GM18508 (cell line): ENCODE data around the gene ZNF362.
"Not testable (repeated sequence)": the region's sequence is repeated elsewhere in the genome, so short reads cannot be mapped to it uniquely, and the experiment has no call there.

Experiments
- ATAC-seq: cut with Tn5 transposase; IDR thresholded peaks from one replicate; pipeline ENCODE4 v1.9.1; 2021; ENCODE audit warnings: moderate number of reproducible peaks; ENCODE audit not compliant: insufficient read depth, unreplicated experiment

Gene ZNF362

DNA sequence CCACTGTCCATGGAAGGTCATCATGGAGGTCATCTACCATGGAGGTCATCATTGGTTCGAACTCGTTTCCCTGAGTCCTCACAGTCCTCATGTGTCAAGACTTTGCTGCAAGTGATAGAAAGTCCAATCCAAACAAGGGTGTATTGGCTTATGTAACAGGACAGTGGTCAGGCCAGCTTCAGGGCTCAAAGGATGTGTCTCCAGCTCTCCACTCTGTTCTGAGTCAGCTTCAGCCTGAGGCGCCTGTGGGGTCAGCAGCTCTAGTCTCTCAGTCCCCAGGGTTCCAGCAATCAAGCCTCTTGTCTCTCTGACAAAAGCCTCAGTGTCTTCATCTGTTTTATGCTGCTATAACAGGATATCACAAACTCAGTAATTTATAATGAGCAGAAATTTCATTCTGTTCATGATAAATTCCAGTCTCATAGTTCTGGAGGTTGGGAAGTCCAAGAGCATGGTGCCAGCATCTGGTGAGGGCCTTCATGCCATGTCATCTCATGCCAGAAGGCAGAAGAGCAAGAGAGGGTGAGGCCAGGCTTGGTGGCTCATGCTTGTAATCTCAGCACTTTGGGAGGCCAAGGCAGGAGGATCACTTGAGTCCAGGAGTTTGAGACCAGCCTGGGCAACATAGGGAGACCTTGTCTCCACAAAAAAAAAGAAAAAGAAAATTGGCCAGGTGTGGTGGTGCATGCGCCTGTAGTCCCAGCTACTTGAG lies 45.1 kb downstream of the ZNF362 start:
- ATAC-seq, result no peak

DNA sequence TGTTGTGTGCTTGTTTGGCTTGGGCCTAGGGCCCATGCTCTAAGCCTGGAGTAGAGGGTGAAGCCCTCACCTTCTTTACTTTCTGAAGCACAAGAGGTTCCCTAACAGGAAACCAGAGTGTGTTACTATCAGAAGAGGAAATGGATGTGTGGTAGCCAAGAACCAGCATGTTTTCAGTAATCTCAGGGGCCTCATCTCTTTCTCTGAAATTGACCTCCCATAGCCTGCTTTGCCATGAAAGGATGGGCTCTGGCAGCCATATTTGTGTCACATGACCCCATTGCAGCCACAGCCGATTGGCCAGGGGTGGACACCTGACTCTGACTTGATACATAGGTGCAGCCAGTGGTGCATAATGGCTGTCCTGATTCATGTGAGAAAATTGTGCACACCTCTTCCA lies 46.0 kb downstream of the ZNF362 start:
- ATAC-seq, result no peak

DNA sequence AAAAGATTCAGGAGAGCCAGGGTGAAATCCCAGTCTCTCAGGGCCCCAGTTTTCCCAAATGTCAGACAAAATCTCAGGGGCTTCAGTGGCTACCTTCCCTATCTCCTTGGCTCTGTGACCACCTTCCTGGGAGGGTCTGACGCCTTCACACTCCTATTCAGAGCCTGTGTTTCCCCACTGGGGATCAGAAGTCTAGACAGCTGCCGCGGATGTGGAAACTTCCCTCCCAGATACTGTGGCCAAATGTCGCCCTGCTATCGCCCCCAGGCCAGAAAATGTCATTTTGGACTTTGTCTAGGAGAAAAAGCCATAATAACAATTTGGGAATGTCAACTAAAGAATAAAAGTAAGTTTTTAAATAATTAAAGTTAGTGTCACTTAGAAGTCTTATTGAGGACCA lies 48.7 kb downstream of the ZNF362 start:
- no peak for ATAC-seq

DNA sequence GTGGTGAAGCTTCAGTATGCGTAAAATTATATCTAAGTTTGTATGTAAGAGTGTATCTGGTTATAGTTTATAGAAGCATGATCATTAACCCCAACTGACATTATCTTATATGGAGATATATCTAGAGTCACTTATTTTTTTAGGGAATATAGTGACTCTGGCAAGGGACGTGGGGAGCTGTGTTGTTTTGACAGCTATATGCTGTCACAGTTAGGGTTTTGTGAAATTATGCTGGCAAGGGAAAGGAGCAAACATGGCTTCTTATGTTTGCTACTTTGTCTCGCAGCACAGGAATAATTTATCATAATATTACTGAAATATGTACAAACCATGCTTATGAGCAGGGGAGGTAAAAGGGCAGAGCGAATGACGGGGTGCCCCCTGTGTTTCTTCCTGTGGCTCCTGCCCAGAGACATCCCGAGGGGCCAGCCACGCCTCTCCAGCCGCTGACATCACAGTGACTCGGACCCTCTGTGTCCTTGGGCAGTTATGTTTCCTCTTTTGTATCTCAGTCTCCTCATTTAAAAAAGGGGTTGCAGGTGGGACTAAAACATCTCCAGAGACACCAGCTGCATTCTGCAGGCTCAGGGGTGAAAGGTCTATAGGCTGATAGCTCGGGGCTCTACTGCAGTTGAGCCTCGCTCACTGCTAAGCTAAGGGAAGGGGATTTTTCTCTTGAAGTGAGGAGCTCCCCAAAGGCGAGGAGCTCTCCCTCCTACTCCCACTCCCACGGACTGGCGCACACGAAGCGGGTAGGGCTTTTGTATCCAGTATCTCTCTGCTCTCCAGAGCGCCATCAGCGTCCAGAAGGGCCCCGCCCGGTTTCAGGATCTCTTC lies 49.7 kb downstream of the ZNF362 start:
- no peak for ATAC-seq

DNA sequence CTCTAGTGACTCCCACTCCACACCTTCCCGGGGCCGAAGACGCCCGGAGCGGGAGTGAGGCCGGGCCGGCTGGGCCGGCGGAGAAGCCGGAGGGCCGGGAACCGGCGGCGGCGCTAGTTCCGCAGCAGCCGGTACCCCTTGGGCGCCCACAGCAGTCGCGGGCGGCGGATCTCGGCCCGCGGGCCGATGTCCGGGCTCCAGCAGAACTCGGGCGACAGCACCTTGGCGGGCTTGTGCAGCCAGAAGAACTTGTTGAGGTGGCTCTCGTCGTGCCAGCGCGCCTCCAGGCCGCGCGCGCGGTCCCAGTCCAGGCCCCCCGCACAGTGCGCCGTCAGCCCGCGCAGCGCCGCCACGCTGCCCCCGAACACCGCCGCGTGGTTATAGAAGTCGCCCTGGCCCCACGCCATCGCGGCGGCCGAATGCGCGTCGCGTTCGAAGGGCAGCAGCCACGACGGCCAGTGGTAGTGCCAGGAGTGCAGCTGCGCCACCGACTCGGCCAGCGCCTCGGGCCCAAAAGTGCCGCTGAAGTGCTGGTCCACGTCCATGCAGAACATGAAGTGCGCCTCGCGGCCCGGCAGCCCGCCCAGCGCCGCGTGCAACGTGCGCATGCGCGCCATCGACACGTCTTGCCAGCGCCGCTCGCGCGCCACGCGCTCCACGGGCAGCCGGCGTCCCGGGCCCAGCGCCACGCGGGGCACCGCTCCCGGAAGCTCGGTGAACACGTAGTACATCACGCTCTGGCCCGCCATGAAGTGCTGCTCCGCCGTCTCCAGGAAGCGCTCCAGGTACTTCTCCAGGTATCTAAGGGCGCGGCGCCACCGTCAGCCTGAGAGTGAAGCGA lies 50.6 kb downstream of the ZNF362 start:
- no peak for ATAC-seq

DNA sequence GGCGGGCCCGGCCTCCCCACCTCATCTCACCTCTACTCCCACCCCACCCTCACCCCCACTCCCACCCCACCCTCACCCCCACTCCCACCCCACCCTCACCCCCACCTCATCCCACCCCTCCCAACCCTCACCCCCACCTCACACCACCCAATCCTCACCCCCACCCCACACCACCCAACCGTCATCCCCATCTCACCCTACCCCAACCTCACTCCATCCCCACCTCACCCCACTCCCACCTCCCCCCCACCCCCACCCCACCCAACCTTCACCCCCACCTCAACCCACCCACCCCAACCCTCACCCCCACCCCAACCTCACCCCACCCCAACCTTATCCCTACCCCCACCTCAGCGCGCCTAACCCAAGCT lies 51.2 kb downstream of the ZNF362 start:
- no peak for ATAC-seq

DNA sequence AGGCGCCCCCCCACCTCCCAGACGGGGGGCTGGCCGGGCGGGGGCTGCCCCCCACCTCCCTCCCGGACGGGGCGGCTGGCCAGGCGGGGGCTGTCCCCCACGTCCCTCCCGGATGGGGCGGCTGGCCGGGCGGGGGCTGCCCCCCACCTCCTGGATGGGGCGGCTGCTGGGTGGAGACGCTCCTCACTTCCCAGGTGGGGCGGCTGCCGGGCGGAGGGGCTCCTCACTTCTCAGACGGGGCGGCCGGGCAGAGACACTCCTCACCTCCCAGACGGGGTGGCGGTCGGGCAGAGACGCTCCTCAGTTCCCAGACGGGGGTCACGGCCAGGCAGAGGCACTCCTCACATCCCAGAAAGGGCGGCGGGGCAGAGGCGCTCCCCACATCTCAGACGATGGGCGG lies 53.1 kb downstream of the ZNF362 start:
- ATAC-seq, result not testable (repeated sequence)

DNA sequence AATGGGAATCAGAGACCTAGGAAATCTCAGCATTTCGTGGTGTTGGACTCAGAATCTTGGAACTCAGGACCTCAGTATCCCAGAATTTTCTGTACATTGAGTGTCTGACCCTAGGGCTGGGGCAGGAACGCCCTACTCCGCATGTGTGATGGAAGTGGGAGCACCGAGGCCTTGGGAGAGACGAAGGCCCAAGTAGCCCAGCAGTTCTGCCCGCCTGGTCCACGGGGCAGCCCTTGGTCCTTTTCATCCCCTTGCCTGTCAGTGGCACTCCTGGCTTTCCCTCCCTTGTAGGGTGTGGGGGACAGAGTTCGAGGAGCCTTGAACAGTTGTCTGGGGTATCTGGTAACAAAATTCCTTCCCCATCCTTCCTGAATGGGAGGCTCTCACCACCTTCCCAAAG lies 54.4 kb downstream of the ZNF362 start:
- ATAC-seq, result no peak

DNA sequence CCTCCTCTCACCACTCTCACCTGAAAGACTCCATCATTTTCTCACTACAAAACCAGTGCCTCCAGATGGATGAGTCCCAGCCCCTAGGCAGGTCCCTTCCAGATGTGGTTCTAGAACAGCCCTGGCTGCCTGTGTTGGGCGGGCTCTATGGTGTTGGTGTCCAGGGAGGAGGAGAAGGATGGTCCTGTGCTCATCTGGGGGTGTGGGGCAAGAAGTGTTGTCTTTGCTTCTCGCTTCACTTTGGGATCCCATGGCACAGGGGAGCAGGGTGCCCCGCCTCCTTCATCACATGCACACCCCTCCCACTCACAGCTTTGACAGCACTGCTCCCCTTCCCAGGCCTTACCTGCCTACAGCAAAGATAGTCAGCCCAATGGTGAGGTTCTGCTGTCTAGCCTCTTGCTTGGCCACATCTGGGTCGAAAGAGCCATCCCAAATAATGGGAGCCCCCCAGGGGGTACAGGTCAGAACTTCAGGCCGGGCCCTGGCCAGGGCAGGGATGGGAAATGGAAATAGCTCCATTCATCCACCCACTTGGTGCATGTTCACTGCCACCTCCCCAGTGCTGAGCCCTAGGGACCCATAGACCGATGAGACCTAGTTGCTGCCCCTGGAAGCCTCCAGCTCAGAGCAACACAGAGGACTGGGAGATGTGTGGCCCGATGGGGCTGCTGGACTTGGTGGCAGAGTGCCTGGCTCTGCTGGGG lies 55.6 kb downstream of the ZNF362 start:
- ATAC-seq, result no peak

DNA sequence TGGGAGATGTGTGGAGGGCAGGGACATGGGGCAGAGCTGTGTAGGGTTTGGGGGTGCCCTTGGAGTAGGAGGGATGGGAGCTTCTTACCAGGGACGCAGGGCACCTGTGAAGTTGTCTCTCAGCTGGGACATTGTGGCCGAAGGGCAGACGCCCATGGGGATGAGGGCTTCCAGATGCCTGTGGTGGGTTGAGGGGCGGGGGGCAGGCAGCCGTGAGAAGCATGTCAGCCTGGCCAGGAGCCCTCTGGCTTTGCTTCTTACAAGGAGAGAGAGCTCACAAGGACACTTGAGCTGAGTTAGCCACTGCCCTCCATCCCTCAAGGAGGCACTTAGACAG lies 56.1 kb downstream of the ZNF362 start:
- ATAC-seq, result no peak

DNA sequence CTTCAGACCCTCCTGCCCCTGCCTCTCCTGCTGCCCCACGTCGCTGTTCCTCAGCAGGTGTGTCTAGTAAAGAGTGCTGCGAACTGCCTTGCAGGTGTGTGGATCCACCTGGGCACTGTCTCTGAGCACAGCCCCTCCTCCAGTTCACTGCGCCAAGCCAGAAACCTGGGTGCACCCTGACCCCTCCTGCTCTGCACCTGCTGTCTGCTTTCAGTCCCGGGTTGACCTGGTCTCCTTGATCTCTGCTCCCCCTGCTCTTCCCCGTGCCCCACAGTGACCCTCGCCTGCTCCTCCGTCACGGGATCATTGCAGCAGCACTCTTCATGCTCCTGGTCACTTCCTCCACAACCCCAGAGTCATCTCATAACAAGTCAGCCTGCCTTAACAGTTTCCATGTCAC lies 58.1 kb downstream of the ZNF362 start:
- ATAC-seq, result no peak

DNA sequence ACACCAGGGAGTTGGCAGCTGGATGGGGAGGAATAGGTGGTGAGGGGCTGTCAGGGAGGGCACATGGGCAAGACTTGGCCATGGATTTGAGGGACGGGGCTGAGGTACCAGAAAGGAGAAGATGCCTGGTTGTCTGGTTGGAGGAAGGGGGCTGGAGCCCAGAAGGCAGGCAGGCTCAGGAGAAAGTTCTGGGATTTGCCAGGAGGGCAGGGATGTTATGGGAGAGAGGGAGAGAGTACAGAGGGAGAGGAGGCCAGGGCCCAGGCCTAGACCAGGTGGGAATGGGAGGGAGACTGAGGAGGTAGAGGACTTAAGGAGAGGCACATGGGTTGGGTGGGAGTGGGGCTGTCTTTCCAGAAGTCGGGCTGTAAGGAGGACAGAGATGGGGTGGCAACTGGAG lies 60.3 kb downstream of the ZNF362 start:
- no peak for ATAC-seq

DNA sequence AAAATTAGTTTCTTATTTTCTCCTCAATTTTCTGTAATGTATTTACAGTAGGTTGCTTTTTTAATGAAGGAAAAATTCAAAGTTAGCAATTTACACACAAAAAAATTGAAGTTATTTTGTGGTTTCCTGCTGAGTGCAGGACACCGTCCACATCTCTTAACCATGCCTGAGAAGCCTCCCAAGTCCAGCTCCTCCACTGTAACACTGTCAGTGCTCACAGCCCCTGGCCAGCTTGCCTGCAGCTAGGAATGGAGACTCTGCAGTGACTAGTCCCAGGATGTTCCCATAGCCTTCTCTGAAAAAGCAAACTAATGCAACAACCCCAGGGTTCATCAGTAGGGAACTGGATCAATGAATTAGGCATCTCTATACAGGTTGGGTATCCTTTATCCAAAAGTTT lies 61.1 kb downstream of the ZNF362 start:
- no peak for ATAC-seq

DNA sequence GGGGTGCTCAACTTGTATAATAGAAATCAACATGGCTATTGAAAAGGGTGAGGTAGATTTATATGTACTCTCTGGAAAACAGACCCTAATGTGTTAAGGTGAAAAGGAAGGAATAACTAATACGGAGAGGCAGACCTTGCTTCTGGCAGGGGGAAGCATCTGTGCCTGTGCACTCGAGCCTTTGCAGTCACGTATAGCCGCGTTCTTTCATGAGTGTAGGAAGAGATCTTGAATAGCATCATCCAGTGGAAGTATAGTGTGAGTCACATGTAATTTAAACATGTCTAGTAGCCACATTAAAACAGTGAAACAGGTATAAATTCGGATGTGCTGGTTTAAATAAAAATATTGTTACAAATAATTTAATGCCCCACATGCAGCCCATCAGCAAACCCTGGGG lies 61.7 kb downstream of the ZNF362 start:
- ATAC-seq, result no peak

DNA sequence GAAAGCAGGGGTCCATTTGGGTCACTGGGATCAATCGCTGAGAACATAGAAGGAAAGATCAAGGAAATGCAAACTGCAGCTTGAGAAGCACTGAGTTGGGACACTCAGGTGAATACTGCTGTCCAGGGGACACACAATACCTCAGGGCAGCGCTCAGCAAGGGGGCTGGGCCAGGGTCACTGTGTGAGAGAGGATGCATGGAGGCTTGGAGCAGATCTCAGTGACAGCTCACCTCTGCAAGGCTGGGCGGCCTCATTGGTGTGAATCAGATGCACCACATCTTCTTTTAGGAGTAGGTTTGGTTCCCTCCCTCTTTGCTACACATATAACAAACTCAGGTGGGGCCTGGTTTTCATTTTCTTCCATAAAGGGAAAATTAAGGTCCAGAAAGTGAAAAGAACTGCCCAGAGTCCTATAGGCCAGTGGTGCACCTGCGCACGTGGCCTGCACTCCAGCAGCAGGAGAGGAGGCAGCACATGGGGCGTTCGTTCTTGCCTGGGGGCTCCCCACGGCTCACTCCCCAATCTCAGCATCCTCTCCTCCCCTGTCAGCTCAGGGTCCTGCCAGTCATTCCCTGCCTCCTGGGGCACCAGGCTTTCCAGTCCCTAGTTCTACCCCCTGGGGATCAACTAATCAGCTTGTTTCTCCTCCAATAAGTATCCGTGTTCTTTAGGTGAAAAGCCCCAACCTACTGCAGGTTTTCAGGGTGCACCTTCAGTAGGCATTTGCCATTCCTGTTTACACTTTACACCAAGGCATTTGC lies 63.1 kb downstream of the ZNF362 start:
- ATAC-seq, result no peak

DNA sequence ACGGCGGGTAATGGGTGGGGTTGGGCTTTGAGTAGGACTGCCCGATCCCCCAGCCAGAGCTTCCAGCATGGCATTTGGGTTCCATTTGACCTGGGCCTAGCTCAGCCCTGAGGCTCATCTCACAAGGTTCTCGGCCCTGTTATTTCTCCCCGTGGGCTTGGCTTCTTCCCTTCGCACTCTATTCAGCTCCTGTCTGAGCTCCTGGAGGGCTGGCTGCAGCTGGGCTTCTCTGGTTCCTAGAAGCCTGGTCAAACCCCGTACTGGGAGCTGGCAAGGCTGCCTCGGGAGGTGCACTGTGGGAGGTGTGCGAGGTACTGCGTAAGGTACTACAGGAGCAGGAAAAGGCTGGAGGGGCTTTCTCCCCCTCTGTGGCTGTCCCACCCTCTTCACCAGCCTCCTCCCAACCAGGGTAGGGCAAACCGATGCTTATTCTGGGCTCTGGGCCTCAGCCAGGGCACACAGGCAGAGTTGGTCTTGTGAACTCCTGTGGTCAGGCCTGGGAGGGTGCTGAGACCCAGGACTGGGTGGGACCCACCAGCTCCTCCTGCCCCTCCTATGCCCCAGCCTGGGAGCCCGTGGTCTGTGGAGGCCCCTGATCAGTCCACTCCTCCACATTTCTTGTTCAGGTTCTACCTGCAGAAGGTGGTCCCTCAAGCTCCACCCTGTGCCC lies 63.8 kb downstream of the ZNF362 start:
- no peak for ATAC-seq

DNA sequence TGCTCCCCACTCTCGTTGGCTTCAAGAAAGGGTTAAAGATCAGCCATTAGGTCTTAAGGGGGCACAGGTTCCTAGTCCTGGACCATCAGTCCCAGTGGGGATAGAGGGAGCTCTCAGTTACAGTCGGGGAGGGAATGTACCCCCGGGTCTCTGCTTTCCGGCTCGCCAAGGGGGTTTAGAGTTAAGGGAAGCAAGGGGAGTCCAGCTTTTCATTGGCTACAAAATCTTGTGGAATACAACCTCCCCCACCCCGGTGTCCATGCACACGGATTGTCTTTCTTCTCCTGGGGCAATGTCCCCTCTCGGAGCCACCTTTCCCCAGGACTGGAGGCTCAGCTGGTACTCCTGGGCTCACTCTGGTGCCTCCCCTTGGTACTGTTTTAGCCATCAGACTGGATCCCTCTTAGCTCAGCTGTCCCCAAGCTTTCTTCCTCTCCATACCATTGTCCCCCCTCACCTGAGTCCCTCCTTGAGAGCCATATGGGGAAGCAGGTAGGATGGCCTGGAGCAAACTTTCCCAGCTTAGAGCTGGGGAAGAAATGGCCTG lies 64.4 kb downstream of the ZNF362 start, which contains the start of gene A3GALT2:
TSS of gene A3GALT2 (minus strand) at position 480 of the 547 bp plus-strand sequence. CDS start at position 480, 0 bp downstream.
- no peak for ATAC-seq

DNA sequence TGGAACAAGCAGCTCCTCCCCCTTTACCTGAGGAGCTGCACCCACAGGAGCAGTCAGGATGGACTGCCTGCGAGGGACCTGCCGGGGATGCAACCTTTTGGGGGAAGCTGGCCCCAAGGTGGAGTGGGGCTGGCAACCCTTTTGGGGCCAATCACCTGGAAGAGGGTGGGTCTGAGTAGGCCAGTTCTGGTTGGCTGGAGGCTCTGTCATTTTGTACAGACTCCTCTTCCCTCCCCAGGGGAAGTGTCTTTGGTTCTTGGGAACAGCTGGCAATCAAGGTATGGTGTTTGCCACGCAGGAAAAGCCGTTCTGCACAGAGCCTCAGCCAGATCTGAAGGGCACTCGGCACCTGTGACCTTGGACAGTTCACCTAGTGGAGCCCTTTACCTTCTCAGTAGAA lies 64.9 kb downstream of the ZNF362 start:
- ATAC-seq, result no peak

DNA sequence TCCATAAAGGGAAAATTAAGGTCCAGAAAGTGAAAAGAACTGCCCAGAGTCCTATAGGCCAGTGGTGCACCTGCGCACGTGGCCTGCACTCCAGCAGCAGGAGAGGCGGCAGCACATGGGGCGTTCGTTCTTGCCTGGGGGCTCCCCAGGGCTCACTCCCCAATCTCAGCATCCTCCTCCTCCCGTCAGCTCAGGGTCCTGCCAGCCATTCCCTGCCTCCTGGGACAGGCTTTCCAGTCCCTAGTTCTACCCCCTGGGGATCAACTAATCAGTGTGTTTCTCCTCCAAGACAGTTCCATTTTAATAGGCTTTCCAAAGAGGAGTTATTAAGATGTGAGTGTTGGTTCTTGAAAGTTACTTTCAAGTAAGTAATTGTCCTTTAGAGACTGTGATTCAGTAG lies 65.8 kb downstream of the ZNF362 start:
- no peak for ATAC-seq
